Mucosa of rectum (tissue), 2 donors: ENCODE results near the gene C2CD4C.
"Not testable (repeated sequence)": the region's sequence is repeated elsewhere in the genome, so short reads cannot be mapped to it uniquely, and the experiment has no call there.

ENCODE experiments used
- H3K27ac ChIP-seq, 2 donors: one replicate each; pipeline ENCODE4 v1.7.0; 2013; ENCODE audit warnings: inconsistent platforms in 2 of 2, low read depth in 2 of 2, low read length in 2 of 2
- H3K27me3 ChIP-seq, 2 donors: one replicate each; pipeline ENCODE4 v1.7.0; 2013; ENCODE audit warnings: low read length in 2 of 2; ENCODE audit not compliant: control insufficient read depth in 2 of 2, insufficient read depth in 2 of 2
- H3K36me3 ChIP-seq, 2 donors: one replicate each; pipeline ENCODE4 v1.7.0; 2013; ENCODE audit warnings: low read length in 2 of 2; ENCODE audit not compliant: control insufficient read depth in 2 of 2, insufficient read depth in 2 of 2
- H3K4me1 ChIP-seq, 2 donors: one replicate each; pipeline ENCODE4 v1.7.0; 2013; ENCODE audit warnings: low read length in 2 of 2, mild to moderate bottlenecking in 1 of 2; ENCODE audit not compliant: control insufficient read depth in 2 of 2, insufficient read depth in 2 of 2
- H3K4me3 ChIP-seq, 2 donors: one replicate each; pipeline ENCODE4 v1.7.0; 2013; ENCODE audit warnings: low read length in 2 of 2
- H3K9ac ChIP-seq, 2 donors: one replicate each; pipeline ENCODE4 v1.7.0; 2013; ENCODE audit warnings: low read length in 2 of 2, low read depth in 1 of 2, mild to moderate bottlenecking in 1 of 2
- H3K9me3 ChIP-seq, 2 donors: one replicate each; pipeline ENCODE4 v1.7.0; 2013; ENCODE audit warnings: low read length in 2 of 2; ENCODE audit not compliant: control insufficient read depth in 2 of 2
- donor health status: healthy.
- donor health status: Normal muscosa, but diverticular disease.

C2CD4C gene

DNA sequence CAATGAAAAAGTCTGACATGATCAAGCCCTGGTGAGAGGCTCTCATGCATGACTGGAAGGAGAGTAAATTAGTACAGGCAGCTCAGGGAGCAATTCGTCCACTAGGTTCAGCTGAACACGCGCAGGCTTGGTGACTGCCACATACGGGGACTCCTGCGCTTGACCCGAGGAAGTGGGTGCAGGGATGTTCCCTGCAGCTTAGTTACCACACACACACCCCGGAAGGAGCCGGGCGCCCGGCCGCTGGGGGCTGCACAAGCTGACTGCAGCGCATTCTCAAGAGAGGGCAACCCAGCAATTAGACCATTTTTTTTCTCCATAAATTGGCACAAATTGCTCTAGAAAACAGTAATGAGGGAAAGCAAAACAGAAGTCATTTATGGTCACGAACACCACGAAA lies 41.4 kb downstream of the C2CD4C start:
- Histone ChIP-seq H3K36me3 (no peaks in the 10 kb centered on the region), H3K9me3 (no peaks in the 10 kb centered on the region), H3K27ac (no peak overlapping the region), H3K4me3 (no peak overlapping the region), H3K4me1 (peaks cover 0 to 2% of the 10 kb centered on the region in 2 donors), H3K9ac (no peak overlapping the region), H3K27me3 (peaks cover 2 to 3% of the 10 kb centered on the region in 2 donors)

- H3K9me3 ChIP-seq: no peaks in the 10 kb centered on the region
- H3K4me1 ChIP-seq: peaks cover 0 to under 1% of the 10 kb centered on the region in 2 donors
- H3K27ac ChIP-seq: no peak overlapping the region
- H3K36me3 ChIP-seq: no peaks in the 10 kb centered on the region
- no peak overlapping the region for H3K4me3 ChIP-seq
- no peak overlapping the region for H3K9ac ChIP-seq
- H3K27me3 ChIP-seq: no peaks in the 10 kb centered on the region
These were observed 42.0 kb downstream of the C2CD4C start for GRCh38 chr19:366951-367350.

GRCh38 chr19:366205-366783 lies 42.7 kb downstream of the C2CD4C start:
- H3K9me3 ChIP-seq: no peaks in the 10 kb centered on the region
- no peaks in the 10 kb centered on the region for H3K4me1 ChIP-seq
- H3K27ac ChIP-seq: no peak overlapping the region
- H3K36me3 ChIP-seq: no peaks in the 10 kb centered on the region
- no peak overlapping the region for H3K4me3 ChIP-seq
- H3K27me3 ChIP-seq: no peaks in the 10 kb centered on the region
- no peak overlapping the region for H3K9ac ChIP-seq

DNA sequence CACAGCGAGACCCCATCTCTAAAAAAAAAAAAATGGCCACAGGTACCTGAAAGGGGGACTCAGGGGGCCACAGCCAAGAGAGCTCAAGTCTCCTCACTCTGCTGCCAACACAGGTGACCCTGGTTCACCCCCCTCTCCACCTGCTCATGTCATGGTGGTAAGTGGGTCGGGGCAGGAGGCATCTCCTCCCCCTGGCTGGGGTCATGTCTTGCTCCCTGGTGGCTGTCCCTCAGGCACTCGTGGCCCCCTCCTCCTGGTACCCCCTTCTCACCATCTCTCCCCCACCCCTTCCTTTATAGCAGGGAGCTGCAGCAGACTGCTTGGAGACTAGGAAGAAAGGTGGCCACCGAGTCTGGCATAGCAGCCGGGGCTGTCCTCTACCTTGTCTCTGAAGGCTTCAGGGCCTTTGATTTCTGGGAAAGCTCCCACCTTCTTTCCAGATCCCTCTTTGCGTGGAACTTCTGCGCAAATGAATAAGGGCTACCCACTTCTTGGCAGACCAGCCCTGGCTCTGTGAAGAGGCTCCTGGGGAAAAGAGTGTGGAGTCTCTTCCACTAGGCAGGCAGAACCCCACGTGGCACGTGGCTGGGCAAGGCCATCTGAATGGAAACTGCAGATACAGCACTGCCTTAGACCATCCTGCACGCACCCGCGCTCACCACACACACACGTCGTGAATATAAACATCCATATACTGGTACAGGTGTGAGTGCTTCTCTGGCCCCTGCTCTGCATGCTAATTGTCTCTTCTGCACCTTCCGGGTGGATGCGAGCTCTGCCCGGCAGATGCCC lies 44.3 kb downstream of the C2CD4C start:
- H3K9ac ChIP-seq: no peak overlapping the region
- no peaks in the 10 kb centered on the region for H3K4me1 ChIP-seq
- H3K27ac ChIP-seq: no peak overlapping the region
- H3K27me3 ChIP-seq: no peaks in the 10 kb centered on the region
- no peak overlapping the region for H3K4me3 ChIP-seq
- no peaks in the 10 kb centered on the region for H3K36me3 ChIP-seq
- no peaks in the 10 kb centered on the region for H3K9me3 ChIP-seq

- H3K9ac ChIP-seq: no peak overlapping the region
- no peak overlapping the region for H3K4me3 ChIP-seq
- H3K9me3 ChIP-seq: no peaks in the 10 kb centered on the region
- H3K36me3 ChIP-seq: no peaks in the 10 kb centered on the region
- no peaks in the 10 kb centered on the region for H3K27me3 ChIP-seq
- H3K27ac ChIP-seq: no peak overlapping the region
- no peaks in the 10 kb centered on the region for H3K4me1 ChIP-seq
These were observed 46.3 kb downstream of the C2CD4C start for GRCh38 chr19:362683-363082.

DNA sequence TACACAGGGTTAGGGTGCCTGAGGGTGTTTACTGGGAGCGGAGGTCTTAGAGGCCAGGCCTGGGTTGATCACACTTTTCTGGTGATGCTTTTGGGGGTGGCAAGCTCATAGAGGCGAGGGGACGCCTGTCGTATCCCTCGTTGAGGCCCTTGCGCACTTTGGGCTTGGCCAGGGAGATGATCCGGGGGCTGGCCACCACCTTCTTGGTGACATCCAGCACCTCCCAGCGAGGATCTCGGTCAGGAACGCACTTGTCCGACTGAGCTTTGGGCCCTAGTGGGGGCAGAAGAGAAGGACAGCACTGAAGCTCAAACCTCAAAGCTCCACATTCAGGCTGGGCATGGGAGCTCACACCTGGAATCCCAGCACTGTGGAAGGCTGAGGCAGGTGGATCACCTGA lies 46.8 kb downstream of the C2CD4C start:
- no peak overlapping the region for H3K9ac ChIP-seq
- no peaks in the 10 kb centered on the region for H3K27me3 ChIP-seq
- H3K36me3 ChIP-seq: no peaks in the 10 kb centered on the region
- H3K27ac ChIP-seq: no peak overlapping the region
- no peaks in the 10 kb centered on the region for H3K4me1 ChIP-seq
- no peak overlapping the region for H3K4me3 ChIP-seq
- H3K9me3 ChIP-seq: no peaks in the 10 kb centered on the region

- no peaks in the 10 kb centered on the region for H3K27me3 ChIP-seq
- H3K36me3 ChIP-seq: no peaks in the 10 kb centered on the region
- H3K4me1 ChIP-seq: no peaks in the 10 kb centered on the region
- no peaks in the 10 kb centered on the region for H3K9me3 ChIP-seq
- no peak overlapping the region for H3K9ac ChIP-seq
- H3K27ac ChIP-seq: no peak overlapping the region
- H3K4me3 ChIP-seq: no peak overlapping the region
These were observed 49.4 kb downstream of the C2CD4C start for GRCh38 chr19:359653-359925.

- H3K4me3 ChIP-seq, H3K36me3 ChIP-seq, H3K27ac ChIP-seq, H3K4me1 ChIP-seq, H3K27me3 ChIP-seq, H3K9me3 ChIP-seq, H3K9ac ChIP-seq: not testable (repeated sequence)
These were observed 53.4 kb downstream of the C2CD4C start for GRCh38 chr19:355536-355935.
